ENCODE data around the gene SPEF1. TPM values are rescaled to one million over a fixed set of nuclear protein-coding genes. Genes with fewer than 3 reads are reported as not detected.

Gene SPEF1
- total and polyA plus RNA-seq, 2 experiments from 2014 or later = 0.11 TPM; not detected in 1

- peaks cover 15% of the 10 kb centered on the region for H3K4me1 ChIP-seq (ENCODE audit: insufficient read depth)
- no peak for DNase-seq
- WGBS, 2 experiments (ENCODE audit: low coverage in 1 of 2, low lambda C conversion rate in 2 of 2, missing lambda C conversion rate in 2 of 2) = 79 to 85% methylated on average over 9 of the region's 9 CpGs
- H3F3A ChIP-seq (ENCODE audit: insufficient read depth) = peaks cover 24% of the 10 kb centered on the region
- H3K79me2 ChIP-seq (ENCODE audit: insufficient read depth) = peaks cover under 1% of the 10 kb centered on the region
- no peaks in the 10 kb centered on the region for H3K27me3 ChIP-seq (replicated peaks; ENCODE audit: insufficient read depth)
- no peak overlapping the region for H3K9ac ChIP-seq
- no peaks in the 10 kb centered on the region for H4K20me1 ChIP-seq (ENCODE audit: insufficient read depth)
- in situ Hi-C loops (cut with MboI) = no loop called here
- no peak overlapping the region for H3K4me3 ChIP-seq
- no peaks in the 10 kb centered on the region for H3K9me2 ChIP-seq (ENCODE audit: insufficient read depth)
- no peak overlapping the region for H3K4me2 ChIP-seq (ENCODE audit: unreplicated experiment)
- no peak overlapping the region for H2AFZ ChIP-seq
- H3K9me3 ChIP-seq (ENCODE audit: low read depth) = no peaks in the 10 kb centered on the region
- H3K36me3 ChIP-seq (ENCODE audit: low read depth) = no peaks in the 10 kb centered on the region
- H3K27ac ChIP-seq = no peak overlapping the region
- TF ChIP-seq EZH2 (IDR thresholded peaks at IDR 0.05; ENCODE audit: insufficient read depth, poor library complexity, severe bottlenecking) = no peak
- TF ChIP-seq EZH2phosphoT487 (IDR thresholded peaks at IDR 0.05; ENCODE audit: insufficient read depth, low read depth) = no peak
Measured at GRCh38 chr20:3815703-3816315, 34.6 kb upstream of the SPEF1 start.

GRCh38 chr20:3814928-3815495, 33.8 kb upstream of the SPEF1 start:
- TF ChIP-seq EZH2phosphoT487 (IDR thresholded peaks at IDR 0.05; ENCODE audit: insufficient read depth, low read depth) (no peak), EZH2 (IDR thresholded peaks at IDR 0.05; ENCODE audit: insufficient read depth, poor library complexity, severe bottlenecking) (no peak)
- Histone ChIP-seq H3K4me2 (ENCODE audit: unreplicated experiment) (no peak overlapping the region), H2AFZ (no peak overlapping the region), H3K9me2 (ENCODE audit: insufficient read depth) (no peaks in the 10 kb centered on the region), H3K79me2 (ENCODE audit: insufficient read depth) (0 out of 2 replicates have a peak, but pooled peaks cover 5% of the 10 kb centered on the region), H3K9ac (no peak overlapping the region), H3K27me3 (replicated peaks; ENCODE audit: insufficient read depth) (no peaks in the 10 kb centered on the region), H3K4me3 (no peak overlapping the region), H3K9me3 (ENCODE audit: low read depth) (no peaks in the 10 kb centered on the region), H3F3A (ENCODE audit: insufficient read depth) (peaks cover 32% of the 10 kb centered on the region), H3K27ac (no peak overlapping the region), H3K4me1 (ENCODE audit: insufficient read depth) (peaks cover 23% of the 10 kb centered on the region), H3K36me3 (ENCODE audit: low read depth) (no peaks in the 10 kb centered on the region), H4K20me1 (ENCODE audit: insufficient read depth) (no peaks in the 10 kb centered on the region)
- 81 to 88% methylated on average over 7 of the region's 7 CpGs for WGBS, 2 experiments (ENCODE audit: low coverage in 1 of 2, low lambda C conversion rate in 2 of 2, missing lambda C conversion rate in 2 of 2)
- in situ Hi-C loops (cut with MboI) = no loop called here
- no peak for DNase-seq

GRCh38 chr20:3813848-3814581, 32.8 kb upstream of the SPEF1 start:
- H3K9ac ChIP-seq = no peak overlapping the region
- no peak overlapping the region for H3K27ac ChIP-seq
- no peak overlapping the region for H3K4me2 ChIP-seq (ENCODE audit: unreplicated experiment)
- no peak overlapping the region for H2AFZ ChIP-seq
- no peaks in the 10 kb centered on the region for H3K9me2 ChIP-seq (ENCODE audit: insufficient read depth)
- no peaks in the 10 kb centered on the region for H3K36me3 ChIP-seq (ENCODE audit: low read depth)
- H3K79me2 ChIP-seq (ENCODE audit: insufficient read depth) = 0 out of 2 replicates have a peak, but pooled peaks cover 10% of the 10 kb centered on the region
- in situ Hi-C loops (cut with MboI) = no loop called here
- TF ChIP-seq EZH2phosphoT487 (IDR thresholded peaks at IDR 0.05; ENCODE audit: insufficient read depth, low read depth) (no peak), EZH2 (IDR thresholded peaks at IDR 0.05; ENCODE audit: insufficient read depth, poor library complexity, severe bottlenecking) (no peak)
- DNase-seq = no peak
- H3K27me3 ChIP-seq (replicated peaks; ENCODE audit: insufficient read depth) = no peaks in the 10 kb centered on the region
- H4K20me1 ChIP-seq (ENCODE audit: insufficient read depth) = no peaks in the 10 kb centered on the region
- WGBS, 2 experiments (ENCODE audit: low coverage in 1 of 2, low lambda C conversion rate in 2 of 2, missing lambda C conversion rate in 2 of 2) = 95 to 96% methylated on average over 12 of the region's 12 CpGs
- H3K9me3 ChIP-seq (ENCODE audit: low read depth) = no peaks in the 10 kb centered on the region
- peaks cover 27% of the 10 kb centered on the region for H3K4me1 ChIP-seq (ENCODE audit: insufficient read depth)
- no peak overlapping the region for H3K4me3 ChIP-seq
- peaks cover 37% of the 10 kb centered on the region for H3F3A ChIP-seq (ENCODE audit: insufficient read depth)

GRCh38 chr20:3812975-3813847, 32.0 kb upstream of the SPEF1 start:
- Histone ChIP-seq H4K20me1 (ENCODE audit: insufficient read depth) (no peaks in the 10 kb centered on the region), H3K4me1 (ENCODE audit: insufficient read depth) (peaks cover 25% of the 10 kb centered on the region), H3K4me2 (ENCODE audit: unreplicated experiment) (no peak overlapping the region), H3K4me3 (no peak overlapping the region), H3K9me2 (ENCODE audit: insufficient read depth) (no peaks in the 10 kb centered on the region), H3K27me3 (replicated peaks; ENCODE audit: insufficient read depth) (no peaks in the 10 kb centered on the region), H3K9me3 (ENCODE audit: low read depth) (no peaks in the 10 kb centered on the region), H2AFZ (no peak overlapping the region), H3K27ac (peak overlapping the region; percentile 15; the same call in 1 of the 2 replicates), H3K79me2 (ENCODE audit: insufficient read depth) (peaks cover 17% of the 10 kb centered on the region; the same call in 1 of the 2 replicates), H3K9ac (no peak overlapping the region), H3K36me3 (ENCODE audit: low read depth) (no peaks in the 10 kb centered on the region), H3F3A (ENCODE audit: insufficient read depth) (peaks cover 40% of the 10 kb centered on the region)
- WGBS, 2 experiments (ENCODE audit: low coverage in 1 of 2, low lambda C conversion rate in 2 of 2, missing lambda C conversion rate in 2 of 2) = 63 to 66% methylated on average over 8 of the region's 8 CpGs
- in situ Hi-C loops (cut with MboI) = no loop called here
- TF ChIP-seq EZH2phosphoT487 (IDR thresholded peaks at IDR 0.05; ENCODE audit: insufficient read depth, low read depth) (no peak), EZH2 (IDR thresholded peaks at IDR 0.05; ENCODE audit: insufficient read depth, poor library complexity, severe bottlenecking) (no peak)
- no peak for DNase-seq

All from GM23248 (cell line).